Caco-2 (cell line): ENCODE results near the gene ACAD11. TPM values are rescaled to one million over a fixed set of nuclear protein-coding genes. Genes with fewer than 3 reads are reported as not detected.

Source experiments
- BruUV-seq: library from RNA; stranded (reverse); fragments of 400-500 nt; replicated peaks from 2 replicates; lab custom pipeline; 2021; lab: Mats Ljungman, UMichigan
- CTCF ChIA-PET: fragments of 300-600 bp; sonication (Branson Sonifier 250); formaldehyde crosslinking; loops from one replicate; lab custom pipeline; 2022; ENCODE audit warnings: antibody characterized with exemption; lab: Charles Lee
- POLR2A ChIA-PET: fragments of 300-600 bp; sonication (Branson Sonifier 250); formaldehyde crosslinking; loops from one replicate; lab custom pipeline; 2022; ENCODE audit warnings: antibody characterized with exemption; lab: Charles Lee
- DNase-seq, 2 experiments: peaks; one replicate each; pipeline versions ENCODE4 v3.0.0 to v3.0.0-alpha.2; 2020 to 2022
- H3K27me3 ChIP-seq: replicated peaks from 2 replicates; pipeline ENCODE4 v1.6.0; 2011; ENCODE audit warnings: low read length; ENCODE audit not compliant: control insufficient read depth, insufficient read depth
- H3K36me3 ChIP-seq: 2 replicates; pipeline ENCODE4 v1.5.1; 2011; ENCODE audit warnings: low read length; ENCODE audit not compliant: control insufficient read depth, insufficient read depth
- H3K4me1 ChIP-seq: fragments of 250-450 bp; sonication (Bioruptor Pico); 2 replicates; pipeline ENCODE4 v1.5.1; 2020; ENCODE audit warnings: mild to moderate bottlenecking
- H3K4me3 ChIP-seq: 2 replicates; pipeline ENCODE4 v1.5.1; 2011; ENCODE audit warnings: low read depth, mild to moderate bottlenecking, control low read depth, low read length
- H3K9me3 ChIP-seq: fragments of 250-450 bp; sonication (Bioruptor Pico); 2 replicates; pipeline ENCODE4 v1.5.1; 2020; ENCODE audit warnings: mild to moderate bottlenecking, moderate library complexity
- H3K27ac Mint-ChIP-seq: one replicate; pipeline ENCODE4 v1.8.0; 2022; ENCODE audit warnings: mixed read lengths; ENCODE audit not compliant: unreplicated experiment
- H3K27me3 Mint-ChIP-seq: one replicate; pipeline ENCODE4 v1.8.0; 2022; ENCODE audit warnings: mixed read lengths; ENCODE audit not compliant: insufficient read depth, unreplicated experiment
- H3K36me3 Mint-ChIP-seq: one replicate; pipeline ENCODE4 v1.8.0; 2022; ENCODE audit warnings: mild to moderate bottlenecking, mixed read lengths; ENCODE audit not compliant: insufficient read depth, unreplicated experiment
- H3K4me1 Mint-ChIP-seq: one replicate; pipeline ENCODE4 v1.8.0; 2022; ENCODE audit warnings: low read depth, mixed read lengths; ENCODE audit not compliant: unreplicated experiment
- H3K4me3 Mint-ChIP-seq: one replicate; pipeline ENCODE4 v1.8.0; 2022; ENCODE audit warnings: mild to moderate bottlenecking, moderate library complexity, mixed read lengths; ENCODE audit not compliant: unreplicated experiment
- H3K9me3 Mint-ChIP-seq: one replicate; pipeline ENCODE4 v1.8.0; 2022; ENCODE audit warnings: mixed read lengths; ENCODE audit not compliant: unreplicated experiment
- intact Hi-C: fragments of 100-400 bp; cut with micrococcal nuclease; formaldehyde crosslinking; loops from one replicate; pipeline ENCODE4 v1.10.0; 2022; ENCODE audit not compliant: unreplicated experiment
- total RNA-seq: library from RNA; stranded (reverse); gene quantifications from 2 replicates; pipeline ENCODE4 v1.2.3, GENCODE V29; 2022
- TF ChIP-seq, protein P1 (sequence below), 2 experiments: fragments of 200-600 bp in 1 of 2; IDR thresholded peaks; 1 replicate in 1 of 2; 2 replicates in 1 of 2; pipeline versions ENCODE4 v1.5.1 to v1.8.0; 2011 to 2022; ENCODE audit warnings: antibody characterized with exemption in 1 of 2, control low read depth in 1 of 2, inconsistent platforms in 1 of 2, low read depth in 1 of 2, low read length in 1 of 2, mild to moderate bottlenecking in 1 of 2, moderate library complexity in 1 of 2; ENCODE audit not compliant: insufficient read depth in 1 of 2, severe bottlenecking in 1 of 2, unreplicated experiment in 1 of 2

Gene ACAD11
- total RNA-seq, 1 experiment from 2014 or later: 33.0 TPM

DNA sequence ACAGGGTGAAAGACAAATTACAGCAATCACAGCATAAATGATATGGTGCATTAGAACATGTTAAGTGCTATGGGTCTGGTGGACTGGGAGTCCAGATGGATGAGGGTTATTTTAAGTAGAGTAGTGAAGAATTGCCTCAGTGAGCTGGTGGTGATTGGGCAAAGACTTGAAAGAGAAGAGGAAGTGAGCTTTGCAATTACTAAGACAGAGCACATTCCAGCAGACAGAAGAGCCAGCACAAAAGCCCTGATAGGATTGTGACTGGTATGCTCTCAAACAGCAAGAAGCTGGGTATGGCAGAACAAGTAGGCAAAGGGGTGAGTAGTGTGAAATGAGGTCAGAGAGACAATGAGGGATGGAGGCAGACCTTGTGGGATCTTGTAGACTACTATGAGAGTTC lies 64.6 kb downstream of the ACAD11 start:
- Histone ChIP-seq H3K4me3 (no peak overlapping the region), H3K36me3 (no peaks in the 10 kb centered on the region; the same call in none of the 2 replicates), H3K27me3 (no peaks in the 10 kb centered on the region), H3K4me1 (0 out of 2 replicates have a peak, but pooled peaks cover 3% of the 10 kb centered on the region), H3K9me3 (no peaks in the 10 kb centered on the region)
- Mint-ChIP-seq H3K4me3 (no peak overlapping the region), H3K27me3 (no peaks in the 10 kb centered on the region), H3K4me1 (no peaks in the 10 kb centered on the region), H3K27ac (no peak overlapping the region), H3K9me3 (no peaks in the 10 kb centered on the region), H3K36me3 (peaks cover 18% of the 10 kb centered on the region)
- intact Hi-C loops: no loop called here
- no peak for DNase-seq
- ChIA-PET POLR2A (no interaction called here), CTCF (no interaction called here)
- no TSS peak for BruUV-seq
- TF ChIP-seq, protein P1, sequence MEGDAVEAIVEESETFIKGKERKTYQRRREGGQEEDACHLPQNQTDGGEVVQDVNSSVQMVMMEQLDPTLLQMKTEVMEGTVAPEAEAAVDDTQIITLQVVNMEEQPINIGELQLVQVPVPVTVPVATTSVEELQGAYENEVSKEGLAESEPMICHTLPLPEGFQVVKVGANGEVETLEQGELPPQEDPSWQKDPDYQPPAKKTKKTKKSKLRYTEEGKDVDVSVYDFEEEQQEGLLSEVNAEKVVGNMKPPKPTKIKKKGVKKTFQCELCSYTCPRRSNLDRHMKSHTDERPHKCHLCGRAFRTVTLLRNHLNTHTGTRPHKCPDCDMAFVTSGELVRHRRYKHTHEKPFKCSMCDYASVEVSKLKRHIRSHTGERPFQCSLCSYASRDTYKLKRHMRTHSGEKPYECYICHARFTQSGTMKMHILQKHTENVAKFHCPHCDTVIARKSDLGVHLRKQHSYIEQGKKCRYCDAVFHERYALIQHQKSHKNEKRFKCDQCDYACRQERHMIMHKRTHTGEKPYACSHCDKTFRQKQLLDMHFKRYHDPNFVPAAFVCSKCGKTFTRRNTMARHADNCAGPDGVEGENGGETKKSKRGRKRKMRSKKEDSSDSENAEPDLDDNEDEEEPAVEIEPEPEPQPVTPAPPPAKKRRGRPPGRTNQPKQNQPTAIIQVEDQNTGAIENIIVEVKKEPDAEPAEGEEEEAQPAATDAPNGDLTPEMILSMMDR (IDR thresholded peaks at IDR 0.05; ENCODE audit: insufficient read depth in 1 of 2, low read depth in 1 of 2, low read length in 1 of 2, severe bottlenecking in 1 of 2, unreplicated experiment in 1 of 2): no peak

DNA sequence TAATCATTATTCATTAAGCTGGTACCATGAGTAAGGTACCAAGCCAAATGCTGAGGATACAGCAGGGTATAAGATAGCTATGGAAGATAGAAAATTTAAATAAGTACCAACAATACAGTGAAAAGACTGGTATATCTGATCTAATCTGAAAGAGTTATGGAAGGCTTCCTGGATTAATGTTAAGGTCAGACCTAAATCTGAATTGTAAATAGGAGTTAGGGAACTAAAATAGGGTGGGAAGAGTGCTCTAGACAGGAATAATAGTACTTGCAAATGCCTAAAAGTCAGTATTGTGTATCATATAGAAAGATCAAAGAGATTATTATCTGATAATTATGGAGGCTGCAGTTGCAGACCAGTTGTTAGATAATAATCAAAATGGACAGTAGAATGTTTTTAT lies 65.1 kb downstream of the ACAD11 start:
- POLR2A ChIA-PET: no interaction called here
- no peaks in the 10 kb centered on the region for H3K4me1 Mint-ChIP-seq
- no peak overlapping the region for H3K27ac Mint-ChIP-seq
- intact Hi-C loops: no loop called here
- H3K27me3 Mint-ChIP-seq: no peaks in the 10 kb centered on the region
- Histone ChIP-seq H3K4me1 (0 out of 2 replicates have a peak, but pooled peaks cover 3% of the 10 kb centered on the region), H3K36me3 (no peaks in the 10 kb centered on the region; the same call in none of the 2 replicates), H3K4me3 (no peak overlapping the region), H3K9me3 (no peaks in the 10 kb centered on the region), H3K27me3 (no peaks in the 10 kb centered on the region)
- TF ChIP-seq, protein P1 (IDR thresholded peaks at IDR 0.05; ENCODE audit: insufficient read depth in 1 of 2, low read depth in 1 of 2, low read length in 1 of 2, severe bottlenecking in 1 of 2, unreplicated experiment in 1 of 2): no peak
- BruUV-seq: no TSS peak
- H3K36me3 Mint-ChIP-seq: peaks cover 18% of the 10 kb centered on the region
- no peaks in the 10 kb centered on the region for H3K9me3 Mint-ChIP-seq
- no peak for DNase-seq
- CTCF ChIA-PET: no interaction called here
- no peak overlapping the region for H3K4me3 Mint-ChIP-seq

DNA sequence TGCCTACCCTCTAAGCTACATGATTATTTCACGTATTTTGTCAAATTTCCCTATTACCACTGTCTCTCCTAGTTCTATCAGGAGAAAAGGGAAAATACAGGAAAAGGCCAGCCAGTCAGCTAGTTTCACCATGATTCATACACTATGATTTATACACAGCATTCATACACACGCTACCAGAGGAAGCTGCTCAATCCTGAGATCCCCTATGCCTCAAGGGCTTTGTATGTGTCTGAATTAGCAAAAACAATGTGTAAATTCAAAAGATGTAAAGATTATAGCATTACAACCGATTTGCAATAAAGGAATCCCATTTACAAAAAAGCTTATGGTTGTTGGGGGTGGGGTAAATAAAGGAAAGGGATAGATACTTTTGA lies 65.7 kb downstream of the ACAD11 start:
- H3K9me3 Mint-ChIP-seq: no peaks in the 10 kb centered on the region
- no peaks in the 10 kb centered on the region for H3K9me3 ChIP-seq
- TF ChIP-seq, protein P1 (IDR thresholded peaks at IDR 0.05; ENCODE audit: insufficient read depth in 1 of 2, low read depth in 1 of 2, low read length in 1 of 2, severe bottlenecking in 1 of 2, unreplicated experiment in 1 of 2): no peak
- intact Hi-C loops: no loop called here
- POLR2A ChIA-PET: no interaction called here
- DNase-seq: no peak
- BruUV-seq: no TSS peak
- 0 out of 2 replicates have a peak, but pooled peaks cover 3% of the 10 kb centered on the region for H3K4me1 ChIP-seq
- H3K36me3 ChIP-seq: no peaks in the 10 kb centered on the region; the same call in none of the 2 replicates
- no peaks in the 10 kb centered on the region for H3K27me3 Mint-ChIP-seq
- peaks cover 18% of the 10 kb centered on the region for H3K36me3 Mint-ChIP-seq
- no peak overlapping the region for H3K4me3 ChIP-seq
- no peaks in the 10 kb centered on the region for H3K27me3 ChIP-seq
- H3K4me1 Mint-ChIP-seq: no peaks in the 10 kb centered on the region
- no peak overlapping the region for H3K4me3 Mint-ChIP-seq
- H3K27ac Mint-ChIP-seq: no peak overlapping the region
- CTCF ChIA-PET: no interaction called here
